Stimulated activated CD8-positive, alpha-beta memory T cell treated with anti-CD3 and anti-CD28 coated beads, Interleukin-7, amount 100 ng/mL, for 1 hour (primary cell): ENCODE data around the gene CARNS1.
"Not testable (repeated sequence)": the region's sequence is repeated elsewhere in the genome, so short reads cannot be mapped to it uniquely, and the experiment has no call there.

Experiments
- DNase-seq, 2 donors: peaks; one replicate each; pipeline ENCODE4 v3.0.0-alpha.2; 2020; ENCODE audit warnings: low read depth in 2 of 2

Gene CARNS1

GRCh38 chr11:67409781-67410368 lies 5.6 kb upstream of the CARNS1 start:
- no peak for DNase-seq

DNA sequence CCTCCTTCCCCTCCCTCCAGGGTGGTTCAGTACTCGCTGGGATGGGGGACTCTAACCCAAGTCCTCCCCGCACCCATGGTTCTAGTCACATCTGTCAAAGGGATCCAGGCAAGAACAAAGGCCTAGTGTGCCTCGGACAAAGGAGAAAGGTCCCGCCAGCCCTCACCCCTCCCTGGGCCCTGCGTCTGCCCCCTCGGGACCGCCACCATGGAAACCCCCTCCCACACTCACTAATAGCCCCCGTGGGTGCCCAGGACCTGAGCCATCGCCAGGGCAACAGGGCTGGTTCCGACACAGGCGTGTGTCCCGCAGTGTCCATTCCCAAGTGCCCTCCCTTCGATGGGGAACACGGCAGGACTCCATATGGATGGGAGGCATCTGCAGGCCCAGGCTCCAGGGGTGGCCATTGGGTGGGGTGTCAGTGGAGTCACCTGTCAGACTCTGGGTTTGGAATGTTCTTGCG lies 5.1 kb upstream of the CARNS1 start:
- DNase-seq = no peak

DNA sequence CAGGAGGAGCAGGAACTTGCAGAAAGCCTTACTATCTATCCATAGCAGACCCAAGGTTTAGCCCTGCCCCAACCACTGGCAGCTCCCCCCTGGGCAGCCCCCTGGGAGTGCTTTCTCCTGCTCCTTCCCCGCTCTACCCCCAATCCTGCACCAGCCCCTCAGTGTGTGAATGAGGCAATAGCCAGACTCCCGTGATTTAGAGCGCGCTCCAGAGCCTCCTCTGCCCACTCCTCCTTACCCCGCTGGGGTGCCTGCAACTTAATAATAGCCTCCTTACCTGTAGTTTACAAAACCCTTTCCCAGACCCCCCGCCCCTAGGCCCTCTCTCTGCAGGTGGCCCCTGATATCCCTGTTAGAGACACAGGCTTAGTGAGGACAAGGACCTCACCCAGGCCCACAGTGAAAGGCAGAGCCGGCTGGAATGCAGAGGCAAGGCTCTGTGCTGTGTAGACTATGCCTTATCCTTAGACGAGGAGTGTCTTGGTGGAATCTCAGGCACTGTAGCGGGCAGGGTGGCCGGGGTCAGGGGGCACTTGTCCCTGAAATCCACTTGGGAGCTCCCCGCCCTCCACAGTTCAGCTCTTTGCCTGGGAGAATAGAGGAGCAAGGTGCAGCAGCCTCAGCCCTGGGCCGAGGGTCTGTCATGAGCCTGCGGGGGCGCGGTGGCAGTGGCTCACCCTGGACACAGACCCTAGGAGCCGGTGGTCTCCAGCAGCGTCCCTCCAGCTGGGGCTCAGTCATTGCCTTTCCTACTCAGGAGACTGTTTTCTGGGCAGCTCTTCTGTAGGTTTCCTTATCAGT lies 4.3 kb upstream of the CARNS1 start:
- no peak for DNase-seq

GRCh38 chr11:67411785-67412152 lies 3.7 kb upstream of the CARNS1 start:
- no peak for DNase-seq

DNA sequence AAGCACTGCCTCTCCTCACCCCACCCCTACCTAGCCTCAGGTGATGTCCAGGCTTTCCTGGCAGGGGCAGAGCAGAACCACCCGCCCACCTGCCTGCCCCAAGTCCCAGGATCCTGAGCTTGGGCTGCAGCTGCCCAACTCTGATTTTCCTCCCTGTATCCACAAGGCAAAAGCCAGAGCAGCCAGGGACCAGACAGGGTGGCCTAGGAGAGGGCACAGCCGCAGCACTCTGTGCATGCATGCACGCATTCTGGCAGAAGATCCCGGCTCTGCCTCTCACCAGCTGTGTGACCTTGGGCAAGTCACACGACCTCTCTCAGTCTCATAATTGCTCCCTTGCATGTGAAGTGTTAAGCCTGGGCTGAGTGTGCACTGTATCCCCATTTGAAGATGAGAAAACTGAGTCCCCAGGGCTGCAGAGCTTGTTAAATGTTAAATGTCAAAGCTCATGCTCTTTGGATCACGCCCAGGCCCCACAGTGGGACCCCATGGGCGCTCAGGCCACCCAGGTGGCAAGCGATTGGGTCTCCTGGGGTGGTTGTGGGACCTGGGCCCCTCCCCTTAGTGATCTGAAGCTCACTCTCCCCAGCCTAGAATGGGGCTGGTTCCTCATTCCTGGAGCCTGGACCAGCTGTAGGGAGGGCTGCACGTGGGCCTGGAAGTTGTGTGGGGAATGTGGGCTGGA lies 2.8 kb upstream of the CARNS1 start:
- no peak for DNase-seq

DNA sequence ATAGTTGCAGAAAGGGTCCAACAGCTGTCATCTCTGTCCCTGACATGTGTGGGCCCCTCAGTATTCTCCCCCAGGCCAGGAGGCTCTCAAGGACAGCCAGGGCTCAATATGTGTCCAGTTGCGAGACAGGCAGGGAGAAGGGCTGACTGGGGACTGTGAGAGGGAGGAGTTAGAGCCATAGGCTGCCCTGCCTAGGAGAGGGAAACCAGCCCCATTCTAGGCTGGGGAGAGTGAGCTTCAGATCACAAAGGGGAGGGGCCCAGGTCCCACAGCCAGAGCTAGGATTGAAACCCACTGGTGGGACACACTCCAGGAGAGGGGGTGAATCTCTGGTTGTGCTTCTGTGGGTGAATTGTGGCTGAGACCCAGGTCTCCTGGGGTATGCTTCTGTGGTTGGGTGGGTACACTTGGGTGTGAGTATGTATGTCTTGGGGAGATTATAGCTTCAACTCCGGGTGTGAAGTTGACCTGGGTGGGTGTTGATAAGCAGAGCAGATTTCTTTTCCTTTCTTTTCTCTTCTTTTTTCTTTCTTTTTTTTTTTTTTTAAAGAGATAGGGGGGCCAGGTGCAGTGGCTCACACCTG lies 2.1 kb upstream of the CARNS1 start:
- DNase-seq = no peak

DNA sequence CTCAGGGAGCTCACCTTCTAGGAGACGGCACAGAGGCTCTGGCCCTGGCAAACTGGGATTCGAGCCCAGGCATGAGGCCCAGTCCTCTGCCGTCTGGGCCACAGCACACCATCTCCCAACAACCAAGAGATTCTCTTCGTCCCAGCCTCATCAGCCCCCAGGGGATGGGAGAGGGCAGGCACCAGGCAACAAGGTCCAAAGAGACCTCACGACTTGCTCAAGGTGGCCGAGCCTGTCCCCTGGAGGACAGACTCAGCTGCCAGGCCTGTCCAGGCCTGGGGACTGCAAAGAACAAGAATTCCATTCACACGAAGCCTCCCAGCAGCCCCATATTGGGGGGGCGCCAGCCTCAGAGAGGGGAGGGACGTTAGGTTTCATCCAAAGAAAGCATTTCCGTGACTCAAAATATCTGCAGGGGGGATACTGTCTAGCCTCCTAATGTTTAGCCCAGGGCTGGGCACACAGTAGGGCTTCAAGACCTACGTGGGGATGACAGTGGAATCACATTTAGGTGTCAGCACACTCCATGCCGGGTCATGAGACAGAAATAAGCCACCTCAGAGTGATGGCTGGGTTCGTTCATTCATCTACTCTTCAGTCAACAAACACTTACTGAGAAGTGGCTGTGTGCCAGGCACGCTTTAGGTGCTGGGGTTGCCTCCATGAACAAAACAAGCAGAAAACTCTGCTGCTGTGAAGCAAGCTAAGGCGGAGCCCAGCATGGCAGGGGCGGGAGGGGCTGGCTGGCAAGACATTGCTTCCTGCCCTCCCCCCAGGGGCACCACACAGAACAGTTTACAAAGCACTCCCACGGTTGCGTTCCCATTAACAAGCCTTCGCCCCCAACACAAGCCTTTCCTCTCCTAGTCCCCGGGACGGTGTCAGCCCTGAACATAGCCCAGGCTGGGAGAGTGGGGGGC lies 1.2 kb downstream of the CARNS1 start:
- DNase-seq = peak; percentile 58 to 64

DNA sequence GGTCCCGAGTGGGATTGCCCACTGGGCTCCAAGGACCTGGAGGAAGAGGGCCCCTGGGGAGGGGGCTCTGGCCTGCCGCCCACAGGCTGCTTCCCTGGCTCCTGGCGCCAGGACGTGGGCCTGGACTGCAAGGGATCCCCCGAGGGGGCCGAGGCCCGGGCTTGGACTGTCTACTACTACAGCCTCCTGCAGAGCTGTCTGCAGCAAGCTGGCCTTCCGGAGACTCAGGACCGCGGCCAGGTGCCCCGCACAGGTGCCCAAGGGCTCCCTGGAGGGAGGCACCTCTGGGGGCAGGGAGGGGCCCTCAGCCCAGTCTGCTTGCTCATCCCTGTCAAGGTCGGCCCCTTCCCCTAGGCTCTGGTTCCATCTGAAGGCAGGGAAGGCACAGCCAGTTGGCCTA lies 1.9 kb downstream of the CARNS1 start:
- no peak for DNase-seq

DNA sequence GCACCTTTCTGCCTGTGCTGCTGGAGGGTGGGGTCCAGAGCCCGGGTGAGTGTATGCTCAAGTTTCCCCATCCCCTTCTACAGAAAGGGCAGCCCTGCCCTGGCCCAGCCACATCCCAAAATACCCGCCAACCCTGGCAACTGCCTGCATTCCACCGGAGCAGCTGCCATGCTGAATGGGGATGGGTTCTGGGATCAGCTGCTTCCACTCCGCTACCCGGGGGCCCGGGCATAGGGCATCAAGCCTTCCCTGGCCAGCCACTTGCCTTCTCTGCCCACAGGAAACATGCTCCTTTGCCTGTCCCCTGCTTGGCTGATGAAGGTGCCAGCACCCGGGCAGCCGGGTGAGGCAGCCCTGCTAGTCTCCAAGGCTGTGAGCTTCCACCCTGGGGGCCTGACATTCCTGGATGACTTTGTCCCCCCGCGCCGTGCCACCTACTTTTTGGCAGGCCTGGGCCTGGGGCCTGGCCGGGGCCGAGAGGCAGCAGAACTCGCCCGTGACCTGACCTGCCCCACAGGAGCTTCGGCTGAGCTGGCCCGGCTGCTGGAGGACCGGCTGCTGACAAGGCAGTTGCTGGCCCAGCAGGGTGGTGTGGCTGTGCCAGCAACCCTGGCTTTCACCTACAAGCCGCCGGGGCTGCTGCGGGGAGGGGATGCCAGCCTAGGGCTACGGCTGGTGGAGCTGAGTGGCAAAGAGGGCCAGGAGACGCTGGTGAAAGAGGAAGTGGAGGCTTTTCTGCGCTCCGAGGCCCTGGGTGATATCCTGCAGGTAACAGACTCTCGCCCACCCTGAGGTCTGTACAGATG lies 3.2 kb downstream of the CARNS1 start:
- DNase-seq = no peak

GRCh38 chr11:67419325-67420049 lies 4.0 kb downstream of the CARNS1 start:
- DNase-seq = no peak

DNA sequence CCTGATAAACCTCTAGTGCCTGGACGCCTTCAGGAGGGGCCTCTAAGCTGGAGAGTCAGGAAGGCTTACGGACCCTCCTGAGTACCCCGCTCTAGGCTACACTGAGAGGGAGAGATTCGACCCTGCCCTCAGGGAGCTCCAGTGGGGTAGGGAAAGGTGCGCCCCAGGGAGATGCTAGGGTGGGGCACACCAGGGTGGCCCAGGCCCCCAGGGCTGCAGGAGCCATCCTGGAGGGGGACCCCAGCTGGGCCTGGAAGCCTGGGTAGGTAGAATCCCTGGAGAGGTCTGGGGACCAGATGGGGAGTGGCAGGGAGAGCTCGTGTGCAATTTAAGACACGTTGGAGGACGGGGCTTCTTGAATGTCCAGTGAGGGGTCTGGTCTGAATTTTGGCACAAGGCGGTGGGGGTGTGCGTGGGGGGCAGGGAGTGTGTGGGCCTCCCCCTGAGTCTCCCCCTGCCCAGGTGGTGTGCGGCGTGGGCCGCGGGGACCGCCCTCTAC lies 4.7 kb downstream of the CARNS1 start:
- DNase-seq = no peak

- DNase-seq = peak; percentile 99
These were observed 5.4 kb downstream of the CARNS1 start for GRCh38 chr11:67420646-67421429.

GRCh38 chr11:67421430-67422031 lies 6.1 kb downstream of the CARNS1 start:
- DNase-seq = no peak

DNA sequence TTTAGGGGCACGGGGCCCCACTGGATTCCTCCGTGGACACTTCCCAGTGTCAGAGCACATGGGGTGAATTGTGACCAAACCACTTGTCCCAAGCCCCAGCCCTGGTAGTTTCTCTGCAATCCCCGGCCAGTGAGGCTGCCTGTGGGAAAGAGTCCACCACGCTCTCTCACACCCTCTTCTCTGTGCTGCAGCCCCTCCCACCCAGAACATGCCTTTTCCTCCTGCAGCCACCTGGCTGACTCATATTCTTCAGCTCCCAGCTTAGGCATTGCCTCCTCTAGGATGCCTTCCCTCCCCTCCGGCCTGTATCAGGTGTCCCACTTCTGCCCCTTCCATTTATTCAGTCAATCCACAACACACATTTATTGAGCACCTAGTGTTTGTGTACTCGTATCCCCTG lies 7.4 kb downstream of the CARNS1 start:
- no peak for DNase-seq

DNA sequence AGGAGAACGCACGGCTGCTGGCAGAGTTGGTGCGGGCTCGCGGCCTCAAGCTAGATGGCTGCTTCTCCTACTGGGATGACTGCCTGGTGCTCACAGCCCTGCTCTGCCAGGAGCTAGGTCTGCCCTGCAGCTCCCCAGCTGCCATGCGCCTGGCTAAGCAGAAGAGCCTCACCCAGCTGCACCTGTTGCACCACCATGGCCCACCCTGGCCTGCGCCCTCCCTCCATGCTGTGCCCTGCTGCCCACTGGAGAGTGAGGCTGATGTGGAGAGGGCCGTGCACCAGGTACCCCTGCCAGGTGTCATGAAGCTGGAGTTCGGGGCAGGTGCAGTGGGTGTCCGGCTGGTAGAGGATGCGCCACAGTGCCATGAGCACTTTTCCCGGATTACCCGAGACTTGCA lies 8.0 kb downstream of the CARNS1 start:
- no peak for DNase-seq

DNA sequence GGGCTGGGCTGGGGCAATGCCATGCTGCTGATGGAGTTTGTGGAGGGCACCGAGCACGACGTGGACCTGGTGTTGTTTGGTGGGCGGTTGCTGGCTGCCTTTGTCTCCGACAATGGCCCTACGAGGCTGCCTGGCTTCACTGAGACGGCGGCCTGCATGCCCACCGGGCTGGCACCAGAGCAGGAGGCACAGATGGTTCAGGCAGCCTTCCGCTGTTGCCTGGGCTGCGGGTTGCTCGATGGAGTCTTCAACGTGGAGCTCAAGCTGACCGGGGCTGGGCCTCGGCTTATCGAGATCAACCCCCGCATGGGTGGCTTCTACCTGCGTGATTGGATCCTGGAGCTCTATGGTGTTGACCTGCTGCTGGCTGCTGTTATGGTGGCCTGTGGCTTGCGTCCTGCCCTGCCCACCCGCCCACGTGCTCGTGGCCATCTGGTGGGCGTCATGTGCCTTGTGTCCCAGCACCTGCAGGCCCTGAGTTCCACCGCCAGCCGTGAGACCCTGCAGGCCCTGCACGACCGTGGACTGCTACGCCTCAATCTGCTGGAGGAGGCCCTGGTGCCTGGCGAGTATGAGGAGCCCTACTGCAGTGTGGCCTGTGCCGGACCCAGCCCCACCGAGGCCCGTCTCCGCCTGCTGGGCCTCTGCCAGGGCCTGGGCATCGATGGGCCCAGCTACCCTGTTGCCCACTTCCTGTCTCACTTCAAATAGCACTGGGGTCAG lies 8.6 kb downstream of the CARNS1 start:
- DNase-seq = no peak

GRCh38 chr11:67427364-67427859 lies 11.9 kb downstream of the CARNS1 start:
- DNase-seq = not testable (repeated sequence)
